Muscle of leg (tissue), 11 donors: Measurements from ENCODE around the gene CYSTM1. TPM values are rescaled to one million over a fixed set of nuclear protein-coding genes. Genes with fewer than 3 reads are reported as not detected.

ENCODE experiments used
- DNase-seq: peaks from one replicate; pipeline ENCODE4 v3.0.0; 2013
- H3K27ac ChIP-seq: one replicate; pipeline ENCODE4 v1.5.1; 2013; ENCODE audit warnings: mild to moderate bottlenecking, low read length, control low read depth
- H3K27me3 ChIP-seq: one replicate; pipeline ENCODE4 v1.6.1; 2013; ENCODE audit warnings: low read length; ENCODE audit not compliant: control insufficient read depth, insufficient read depth
- H3K36me3 ChIP-seq: one replicate; pipeline ENCODE4 v1.6.1; 2013; ENCODE audit warnings: low read length; ENCODE audit not compliant: control insufficient read depth, insufficient read depth
- H3K4me1 ChIP-seq: one replicate; pipeline ENCODE4 v1.6.1; 2013; ENCODE audit warnings: low read length; ENCODE audit not compliant: control insufficient read depth, insufficient read depth
- H3K4me3 ChIP-seq: one replicate; pipeline ENCODE4 v1.5.1; 2013; ENCODE audit warnings: low read length, control low read depth
- H3K9me3 ChIP-seq: replicated peaks from 2 replicates; pipeline ENCODE4 v1.6.1; 2013; ENCODE audit warnings: low read depth, low read length; ENCODE audit not compliant: control insufficient read depth
- WGBS: methylation state at CpG from one replicate; pipeline ENCODE4 v1.1.5; 2013; ENCODE audit warnings: missing lambda C conversion rate; ENCODE audit not compliant: insufficient coverage; 5-methylcytosine and 5-hydroxymethylcytosine counted together
- polyA plus RNA-seq, 8 donors: library from polyadenylated mRNA; unstranded; fragments of 120-200 nt; gene quantifications; one replicate each; pipeline versions ENCODE4 v1.2.1 to v1.2.3, GENCODE V29; 2013; ENCODE audit warnings: inconsistent platforms in 1 of 8, low replicate concordance in 1 of 8; ENCODE audit not compliant: insufficient read length in 8 of 8, insufficient read depth in 1 of 8
- total RNA-seq: library from RNA; stranded (reverse); fragments of 120-200 nt; gene quantifications from one replicate; pipeline ENCODE4 v1.2.4, GENCODE V29; 2013

CYSTM1 gene
- total and polyA plus RNA-seq, 9 donors, result 20.0 to 36.5 (median 27.2) TPM

DNA sequence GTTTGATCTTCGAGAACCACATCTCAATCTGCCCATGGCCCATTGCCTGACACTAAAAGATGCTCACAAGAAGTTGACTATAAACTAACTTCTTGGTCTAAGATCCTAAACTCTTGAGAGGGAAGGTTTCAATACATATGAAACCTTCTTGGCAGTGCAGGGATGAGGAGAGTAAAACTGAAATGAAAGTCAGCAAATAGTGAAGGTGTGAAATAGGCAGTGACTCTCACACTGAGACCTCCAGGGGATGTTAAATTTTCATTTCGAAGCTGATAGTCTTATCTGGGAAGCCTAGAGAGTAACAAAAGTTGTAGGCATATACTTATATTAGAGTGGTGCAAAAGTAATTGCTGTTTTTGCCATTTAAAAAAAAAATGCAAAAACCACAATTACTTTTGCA is 974 bp upstream of the CYSTM1 start:
- H3K4me3 ChIP-seq, result peak overlapping the region; percentile 97
- H3K9me3 ChIP-seq, result no peaks in the 10 kb centered on the region
- peaks cover 17% of the 10 kb centered on the region for H3K4me1 ChIP-seq
- no peaks in the 10 kb centered on the region for H3K27me3 ChIP-seq
- no CpG with 5 or more reads among the region's 2 CpGs for WGBS
- DNase-seq, result no peak
- H3K36me3 ChIP-seq, result no peaks in the 10 kb centered on the region
- H3K27ac ChIP-seq, result peak overlapping the region; percentile 95

GRCh38 chr5:140175367-140176030 is 511 bp downstream of the CYSTM1 start:
- Histone ChIP-seq H3K27me3 (no peaks in the 10 kb centered on the region), H3K9me3 (no peaks in the 10 kb centered on the region), H3K36me3 (no peaks in the 10 kb centered on the region), H3K4me3 (peak overlapping the region; percentile 97), H3K27ac (peak overlapping the region; percentile 96), H3K4me1 (peaks cover 17% of the 10 kb centered on the region)
- peak; percentile 83 for DNase-seq
- under 1% methylated on average over 58 of the region's 58 CpGs for WGBS

- H3K9me3 ChIP-seq, result no peaks in the 10 kb centered on the region
- H3K4me3 ChIP-seq, result peak overlapping the region; percentile 97
- peak overlapping the region; percentile 96 for H3K27ac ChIP-seq
- 17% methylated on average over 3 of the region's 4 CpGs for WGBS
- H3K27me3 ChIP-seq, result no peaks in the 10 kb centered on the region
- no peak for DNase-seq
- H3K36me3 ChIP-seq, result no peaks in the 10 kb centered on the region
- peaks cover 17% of the 10 kb centered on the region for H3K4me1 ChIP-seq
These were observed 1.0 kb downstream of the CYSTM1 start for GRCh38 chr5:140176031-140176387.

- Histone ChIP-seq H3K4me1 (peaks cover 22% of the 10 kb centered on the region), H3K4me3 (no peak overlapping the region), H3K9me3 (no peaks in the 10 kb centered on the region), H3K27ac (peak overlapping the region; percentile 74), H3K36me3 (no peaks in the 10 kb centered on the region), H3K27me3 (no peaks in the 10 kb centered on the region)
- 83% methylated on average over 1 of the region's 1 CpG for WGBS
- DNase-seq, result no peak
These were observed 3.1 kb downstream of the CYSTM1 start for GRCh38 chr5:140178086-140178410.

GRCh38 chr5:140178482-140179116 is 3.6 kb downstream of the CYSTM1 start:
- H3K9me3 ChIP-seq, result no peaks in the 10 kb centered on the region
- DNase-seq, result no peak
- WGBS, result 100% methylated on average over 1 of the region's 6 CpGs
- no peak overlapping the region for H3K4me3 ChIP-seq
- no peak overlapping the region for H3K27ac ChIP-seq
- H3K36me3 ChIP-seq, result no peaks in the 10 kb centered on the region
- H3K27me3 ChIP-seq, result no peaks in the 10 kb centered on the region
- H3K4me1 ChIP-seq, result peaks cover 23% of the 10 kb centered on the region

GRCh38 chr5:140181002-140181483 is 6.1 kb downstream of the CYSTM1 start:
- no peaks in the 10 kb centered on the region for H3K36me3 ChIP-seq
- H3K9me3 ChIP-seq, result no peaks in the 10 kb centered on the region
- WGBS, result 55% methylated on average over 2 of the region's 5 CpGs
- H3K4me3 ChIP-seq, result no peak overlapping the region
- no peak for DNase-seq
- H3K27me3 ChIP-seq, result no peaks in the 10 kb centered on the region
- H3K27ac ChIP-seq, result no peak overlapping the region
- H3K4me1 ChIP-seq, result peaks cover 14% of the 10 kb centered on the region

DNA sequence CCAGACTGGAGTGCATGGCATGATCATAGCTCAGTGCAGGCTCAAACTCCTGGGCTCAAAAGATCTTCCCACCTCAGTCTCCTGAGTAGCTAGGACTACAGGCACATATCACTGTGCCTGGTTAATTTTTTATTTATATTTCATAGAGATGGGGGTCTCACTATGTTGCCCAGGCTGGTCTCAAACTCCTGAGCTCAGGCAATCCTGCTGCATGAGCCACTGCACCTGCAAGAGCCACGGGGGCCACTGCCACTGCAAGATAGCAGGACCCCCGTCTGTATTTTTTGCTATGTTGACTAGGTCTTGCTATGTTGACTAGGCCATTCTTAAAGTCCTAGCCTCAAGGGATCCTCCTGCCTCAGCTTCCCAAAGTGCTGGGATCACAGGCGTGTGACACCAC is 6.5 kb downstream of the CYSTM1 start:
- WGBS, result 89% methylated on average over 2 of the region's 3 CpGs
- no peak for DNase-seq
- H3K9me3 ChIP-seq, result no peaks in the 10 kb centered on the region
- no peaks in the 10 kb centered on the region for H3K36me3 ChIP-seq
- no peak overlapping the region for H3K27ac ChIP-seq
- no peaks in the 10 kb centered on the region for H3K27me3 ChIP-seq
- peaks cover 10% of the 10 kb centered on the region for H3K4me1 ChIP-seq
- no peak overlapping the region for H3K4me3 ChIP-seq

DNA sequence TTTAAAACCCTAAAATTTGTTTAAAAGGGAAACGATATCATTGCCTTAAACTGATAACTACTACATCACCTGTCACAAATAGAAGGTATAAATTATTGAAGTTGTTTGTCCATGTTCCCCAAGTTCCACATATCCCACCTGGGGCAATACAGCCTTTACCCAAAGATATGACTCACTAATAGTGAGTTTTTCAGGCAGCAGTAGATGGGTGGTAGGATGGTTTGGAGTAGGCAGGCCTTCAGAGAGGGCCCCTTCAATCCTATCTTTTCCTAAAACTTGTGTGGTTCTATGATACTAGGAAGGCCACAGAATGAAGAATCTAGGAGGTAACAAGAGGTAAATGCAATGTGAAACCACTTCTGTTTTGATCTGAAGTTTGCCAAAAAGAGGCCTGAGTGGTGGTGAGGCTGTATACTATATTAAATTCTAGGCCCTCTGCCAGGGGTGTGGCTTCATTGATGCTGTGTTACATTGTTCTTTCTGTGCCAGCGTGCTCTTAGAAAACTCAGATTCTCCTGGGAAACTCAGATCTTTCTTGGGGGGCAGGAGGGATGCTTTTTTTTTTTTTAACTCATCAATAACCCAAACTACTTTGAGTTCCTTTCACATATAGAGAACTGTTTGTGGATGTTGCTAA is 7.2 kb downstream of the CYSTM1 start:
- H3K36me3 ChIP-seq, result no peaks in the 10 kb centered on the region
- peak; percentile 44 for DNase-seq
- peaks cover 9% of the 10 kb centered on the region for H3K4me1 ChIP-seq
- H3K9me3 ChIP-seq, result no peaks in the 10 kb centered on the region
- H3K27me3 ChIP-seq, result no peaks in the 10 kb centered on the region
- no CpG with 5 or more reads among the region's 2 CpGs for WGBS
- no peak overlapping the region for H3K4me3 ChIP-seq
- no peak overlapping the region for H3K27ac ChIP-seq

- Histone ChIP-seq H3K36me3 (no peaks in the 10 kb centered on the region), H3K4me1 (peaks cover 6% of the 10 kb centered on the region), H3K4me3 (no peak overlapping the region), H3K27ac (no peak overlapping the region), H3K9me3 (no peaks in the 10 kb centered on the region), H3K27me3 (no peaks in the 10 kb centered on the region)
- WGBS, result 73% methylated on average over 3 of the region's 5 CpGs
- DNase-seq, result peak; percentile 38
These were observed 7.9 kb downstream of the CYSTM1 start for GRCh38 chr5:140182803-140183367.

GRCh38 chr5:140185409-140185808 is 10.4 kb downstream of the CYSTM1 start:
- Histone ChIP-seq H3K27me3 (no peaks in the 10 kb centered on the region), H3K4me1 (peaks cover 6% of the 10 kb centered on the region)

More at GRCh38 chr5:140185409-140185808, 10.4 kb downstream of the CYSTM1 start:
- DNase-seq, result no peak
- Histone ChIP-seq H3K27ac (no peak overlapping the region), H3K9me3 (no peaks in the 10 kb centered on the region), H3K4me3 (no peak overlapping the region), H3K36me3 (no peaks in the 10 kb centered on the region)
- 85% methylated on average over 2 of the region's 2 CpGs for WGBS
